C4-2B (cell line): ENCODE results near the gene SGK1.

Source experiments
- CTCF ChIP-seq: fragments of 450-650 bp; conservative IDR thresholded peaks from 2 replicates; pipeline ENCODE4 v1.5.1; 2017; ENCODE audit warnings: mild to moderate bottlenecking
- ZFX ChIP-seq: fragments of 450-650 bp; IDR thresholded peaks from 2 replicates; pipeline ENCODE4 v1.6.1; 2017

- TF ChIP-seq CTCF, result no peak
- no peak for TF ChIP-seq ZFX
Observed at GRCh38 chr6:134217105-134217797, 100.7 kb downstream of the SGK1 start.
